ENCODE measurements around the gene SHD.
"Not testable (repeated sequence)": the region's sequence is repeated elsewhere in the genome, so short reads cannot be mapped to it uniquely, and the experiment has no call there.

The SHD gene

GRCh38 chr19:4278419-4279266 lies at the start of gene SHD:
Gene SHD, plus strand, starts transcription at chr19:4279266. Its CDS starts 798 bp downstream, at chr19:4280064.
- DNase-seq: no peak

GRCh38 chr19:4230237-4230636 lies 48.8 kb upstream of the SHD start:
- DNase-seq: not testable (repeated sequence)

GRCh38 chr19:4231521-4231920 lies 47.5 kb upstream of the SHD start:
- DNase-seq: not testable (repeated sequence)

GRCh38 chr19:4232139-4232538 lies 46.9 kb upstream of the SHD start:
- not testable (repeated sequence) for DNase-seq

- DNase-seq: no peak
Measured at GRCh38 chr19:4232614-4233281, 46.3 kb upstream of the SHD start.

- peak; percentile 82 for DNase-seq
Measured at GRCh38 chr19:4233282-4233853, 45.7 kb upstream of the SHD start.

GRCh38 chr19:4234142-4234861 lies 44.8 kb upstream of the SHD start:
- DNase-seq: no peak

GRCh38 chr19:4234862-4235201 lies 44.2 kb upstream of the SHD start:
- no peak for DNase-seq

GRCh38 chr19:4237510-4237909 lies 41.6 kb upstream of the SHD start:
- DNase-seq: not testable (repeated sequence)

GRCh38 chr19:4238831-4239230 lies 40.2 kb upstream of the SHD start:
- no peak for DNase-seq

GRCh38 chr19:4241824-4242430 lies 37.1 kb upstream of the SHD start:
- DNase-seq: no peak

- DNase-seq: not testable (repeated sequence)
Measured at GRCh38 chr19:4245938-4246337, 33.1 kb upstream of the SHD start.

GRCh38 chr19:4246767-4247593 lies 32.1 kb upstream of the SHD start, which contains the start of gene YJU2:
Gene YJU2, plus strand, starts transcription at chr19:4247080. Its CDS starts 67 bp downstream, at chr19:4247147.
- peak; percentile 99 for DNase-seq

- peak; percentile 15 for DNase-seq
Measured at GRCh38 chr19:4256563-4256962, 22.5 kb upstream of the SHD start.

GRCh38 chr19:4257025-4257424 lies 22.0 kb upstream of the SHD start:
- DNase-seq: no peak

GRCh38 chr19:4258181-4258580 lies 20.9 kb upstream of the SHD start:
- DNase-seq: no peak

GRCh38 chr19:4260613-4261191 lies 18.4 kb upstream of the SHD start:
- DNase-seq: no peak

- DNase-seq: no peak
Measured at GRCh38 chr19:4264812-4265211, 14.3 kb upstream of the SHD start.

GRCh38 chr19:4266253-4267000 lies 12.6 kb upstream of the SHD start:
- DNase-seq: no peak

- DNase-seq: peak; percentile 68
Measured at GRCh38 chr19:4267101-4267900, 11.8 kb upstream of the SHD start.

Measured in activated CD4-positive, alpha-beta T cell treated with anti-CD3 and anti-CD28 coated beads, Interleukin-10, Interleukin-2, amounts not matched to agents 100 ng/mL and 50 ng/mL, durations not matched to agents 16 hours and 8 hours (primary cell).